HL-60 (cell line): Measurements from ENCODE around the gene PTPRT.

Source experiments
- DNase-seq, 2 experiments: peaks; one replicate each; pipeline ENCODE4 v3.0.0-alpha.2; 2010 to 2020; ENCODE audit warnings: low read depth in 1 of 2, low spot score in 1 of 2
- H3K27ac ChIP-seq: fragments of 250-450 bp; sonication (Bioruptor Pico); replicated peaks from 2 replicates; pipeline ENCODE4 v1.5.1; 2020; ENCODE audit warnings: mild to moderate bottlenecking, moderate library complexity
- H3K27me3 ChIP-seq: fragments of 250-450 bp; sonication (Bioruptor Pico); 2 replicates; pipeline ENCODE4 v1.5.1; 2021; ENCODE audit warnings: mild to moderate bottlenecking, moderate library complexity; ENCODE audit not compliant: insufficient read depth, poor library complexity, severe bottlenecking
- H3K4me3 ChIP-seq: replicated peaks from 2 replicates; pipeline ENCODE4 v1.5.1; 2011; ENCODE audit warnings: mild to moderate bottlenecking, control low read depth, low read length; ENCODE audit not compliant: insufficient read depth
- CTCF ChIP-seq: IDR thresholded peaks from one replicate; pipeline ENCODE4 v1.5.1; 2011; ENCODE audit warnings: low read length, control low read depth, inconsistent platforms; ENCODE audit not compliant: insufficient read depth
- GABPA ChIP-seq: IDR thresholded peaks from 2 replicates; pipeline ENCODE4 v1.6.1; 2012; ENCODE audit warnings: low read depth
- POLR2AphosphoS5 ChIP-seq: IDR thresholded peaks from 2 replicates; pipeline ENCODE4 v1.6.1; 2012; ENCODE audit warnings: low read depth
- REST ChIP-seq: IDR thresholded peaks from 2 replicates; pipeline ENCODE4 v1.6.1; 2012; ENCODE audit warnings: low read depth; ENCODE audit not compliant: insufficient replicate concordance
- SPI1 ChIP-seq: IDR thresholded peaks from 2 replicates; pipeline ENCODE4 v1.6.1; 2012; ENCODE audit warnings: low read depth, mild to moderate bottlenecking, borderline replicate concordance

The PTPRT gene

GRCh38 chr20:42894483-42894882 is 295.2 kb downstream of the PTPRT start:
- TF ChIP-seq SPI1 (no peak), REST (no peak), POLR2AphosphoS5 (no peak), CTCF (no peak), GABPA (no peak)
- Histone ChIP-seq H3K27me3 (no peaks in the 10 kb centered on the region), H3K4me3 (no peak overlapping the region), H3K27ac (no peak overlapping the region)
- no peak for DNase-seq

- H3K27ac ChIP-seq = no peak overlapping the region
- no peak for DNase-seq
- TF ChIP-seq POLR2AphosphoS5 = no peak
- TF ChIP-seq REST = no peak
- no peak for TF ChIP-seq GABPA
- no peak for TF ChIP-seq SPI1
- TF ChIP-seq CTCF = no peak
- no peaks in the 10 kb centered on the region for H3K27me3 ChIP-seq
- no peak overlapping the region for H3K4me3 ChIP-seq
Measured at GRCh38 chr20:42889517-42889916, 300.2 kb downstream of the PTPRT start.

GRCh38 chr20:42887281-42887680 is 302.4 kb downstream of the PTPRT start:
- H3K4me3 ChIP-seq = no peak overlapping the region
- no peak for TF ChIP-seq REST
- TF ChIP-seq SPI1 = no peak
- no peak for TF ChIP-seq GABPA
- no peak for TF ChIP-seq POLR2AphosphoS5
- TF ChIP-seq CTCF = no peak
- DNase-seq = no peak

More at GRCh38 chr20:42887281-42887680, 302.4 kb downstream of the PTPRT start:
- H3K27ac ChIP-seq = no peak overlapping the region
- no peaks in the 10 kb centered on the region for H3K27me3 ChIP-seq
